ENCODE data around the gene LMX1B.

DNA sequence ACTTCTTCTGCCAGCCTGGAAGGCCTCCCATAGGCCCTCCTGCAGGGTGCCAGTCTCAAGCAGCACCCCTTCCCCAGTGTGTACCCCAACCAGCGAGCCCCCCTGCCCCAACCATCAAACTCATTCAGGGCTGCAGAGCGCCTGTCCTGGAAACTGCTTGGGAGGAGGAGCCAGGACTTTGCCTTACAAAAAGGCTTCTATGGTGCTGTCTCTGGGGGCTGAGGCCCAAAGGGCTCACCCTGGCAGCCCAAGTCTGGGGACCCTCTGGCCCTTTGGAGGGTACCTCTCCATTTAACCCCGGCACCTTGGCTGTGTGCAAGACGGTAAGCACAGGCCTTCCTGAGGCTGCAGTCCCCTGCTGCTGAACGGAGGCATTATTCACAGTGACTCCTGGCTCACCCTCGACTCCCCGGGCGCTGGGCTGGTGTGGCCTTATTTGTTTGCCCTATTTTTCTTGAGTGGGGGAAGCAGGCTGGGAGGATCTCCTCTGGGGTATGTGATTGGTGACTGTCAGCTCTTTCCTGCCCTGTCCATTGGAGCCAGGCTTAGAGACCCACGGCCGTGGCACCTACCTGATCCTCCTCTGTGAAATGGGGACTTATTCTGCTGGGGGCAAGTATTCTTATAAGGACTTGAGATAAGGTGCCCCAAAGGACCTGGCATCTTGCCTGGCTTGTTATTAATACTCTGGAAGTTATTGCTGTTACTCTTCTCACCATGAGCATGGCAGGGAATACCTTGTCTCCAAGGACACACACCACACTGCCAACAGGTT is 5.8 kb downstream of the LMX1B start:
- TF ChIP-seq, protein P1, sequence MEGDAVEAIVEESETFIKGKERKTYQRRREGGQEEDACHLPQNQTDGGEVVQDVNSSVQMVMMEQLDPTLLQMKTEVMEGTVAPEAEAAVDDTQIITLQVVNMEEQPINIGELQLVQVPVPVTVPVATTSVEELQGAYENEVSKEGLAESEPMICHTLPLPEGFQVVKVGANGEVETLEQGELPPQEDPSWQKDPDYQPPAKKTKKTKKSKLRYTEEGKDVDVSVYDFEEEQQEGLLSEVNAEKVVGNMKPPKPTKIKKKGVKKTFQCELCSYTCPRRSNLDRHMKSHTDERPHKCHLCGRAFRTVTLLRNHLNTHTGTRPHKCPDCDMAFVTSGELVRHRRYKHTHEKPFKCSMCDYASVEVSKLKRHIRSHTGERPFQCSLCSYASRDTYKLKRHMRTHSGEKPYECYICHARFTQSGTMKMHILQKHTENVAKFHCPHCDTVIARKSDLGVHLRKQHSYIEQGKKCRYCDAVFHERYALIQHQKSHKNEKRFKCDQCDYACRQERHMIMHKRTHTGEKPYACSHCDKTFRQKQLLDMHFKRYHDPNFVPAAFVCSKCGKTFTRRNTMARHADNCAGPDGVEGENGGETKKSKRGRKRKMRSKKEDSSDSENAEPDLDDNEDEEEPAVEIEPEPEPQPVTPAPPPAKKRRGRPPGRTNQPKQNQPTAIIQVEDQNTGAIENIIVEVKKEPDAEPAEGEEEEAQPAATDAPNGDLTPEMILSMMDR (conservative IDR thresholded peaks at IDR 0.05; ENCODE audit: low read depth, low read length) = no peak
- no peak for TF ChIP-seq POLR2A (IDR thresholded peaks at IDR 0.05; ENCODE audit: low read depth, low read length)
- TF ChIP-seq NFE2L2 (IDR thresholded peaks at IDR 0.05; ENCODE audit: low read depth, low read length) = no peak
- TF ChIP-seq, protein P2, sequence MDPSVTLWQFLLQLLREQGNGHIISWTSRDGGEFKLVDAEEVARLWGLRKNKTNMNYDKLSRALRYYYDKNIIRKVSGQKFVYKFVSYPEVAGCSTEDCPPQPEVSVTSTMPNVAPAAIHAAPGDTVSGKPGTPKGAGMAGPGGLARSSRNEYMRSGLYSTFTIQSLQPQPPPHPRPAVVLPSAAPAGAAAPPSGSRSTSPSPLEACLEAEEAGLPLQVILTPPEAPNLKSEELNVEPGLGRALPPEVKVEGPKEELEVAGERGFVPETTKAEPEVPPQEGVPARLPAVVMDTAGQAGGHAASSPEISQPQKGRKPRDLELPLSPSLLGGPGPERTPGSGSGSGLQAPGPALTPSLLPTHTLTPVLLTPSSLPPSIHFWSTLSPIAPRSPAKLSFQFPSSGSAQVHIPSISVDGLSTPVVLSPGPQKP (IDR thresholded peaks at IDR 0.05; ENCODE audit: borderline replicate concordance, low read depth, low read length) = no peak
- no peak for TF ChIP-seq FOS (IDR thresholded peaks at IDR 0.05; ENCODE audit: low read depth, low read length)
- no peak for TF ChIP-seq USF2 (IDR thresholded peaks at IDR 0.05; ENCODE audit: low read depth, low read length)
- no peak for TF ChIP-seq RCOR1 (IDR thresholded peaks at IDR 0.05; ENCODE audit: insufficient replicate concordance, low read length)
- no peak for TF ChIP-seq RAD21 (IDR thresholded peaks at IDR 0.05; ENCODE audit: low read length)
- no peak for TF ChIP-seq MAFK (IDR thresholded peaks at IDR 0.05; ENCODE audit: low read depth, low read length)
- no peak for TF ChIP-seq MAZ (IDR thresholded peaks at IDR 0.05; ENCODE audit: borderline replicate concordance, low read depth, low read length)
- TF ChIP-seq CEBPB (IDR thresholded peaks at IDR 0.05; ENCODE audit: low read depth, low read length) = no peak
- no peak for TF ChIP-seq RFX5 (IDR thresholded peaks at IDR 0.05; ENCODE audit: low read depth, low read length)

All from IMR-90 (cell line).